GM23338 (cell line): ENCODE results near the gene PPIF. TPM values are rescaled to one million over a fixed set of nuclear protein-coding genes. Genes with fewer than 3 reads are reported as not detected.

Experiments used
- ATAC-seq: fragments of 200-7000 bp; cut with Tn5 transposase; 3 replicates; pipeline ENCODE4 v1.9.1; 2020
- DNase-seq: peaks from one replicate; pipeline ENCODE4 v3.0.0-alpha.2; 2015; ENCODE audit warnings: low spot score
- H2AFZ ChIP-seq: fragments of 200-600 bp; sonication (generic); 2 replicates; pipeline ENCODE4 v1.8.0; 2016; ENCODE audit warnings: antibody characterized with exemption, mild to moderate bottlenecking, moderate library complexity
- H3F3A ChIP-seq: fragments of 200-600 bp; sonication (generic); replicated peaks from 2 replicates; pipeline ENCODE4 v1.8.0; 2017; ENCODE audit warnings: antibody characterized with exemption, mixed run types, low read depth
- H3K27ac ChIP-seq: fragments of 200-600 bp; sonication (generic); 2 replicates; pipeline ENCODE4 v1.6.1; 2016; ENCODE audit warnings: low read depth
- H3K27me3 ChIP-seq: fragments of 200-600 bp; sonication (generic); 2 replicates; pipeline ENCODE4 v1.8.0; 2016; ENCODE audit warnings: mild to moderate bottlenecking, mixed run types, moderate library complexity; ENCODE audit not compliant: insufficient read depth
- H3K36me3 ChIP-seq: fragments of 200-600 bp; sonication (generic); 2 replicates; pipeline ENCODE4 v1.8.0; 2016; ENCODE audit warnings: mild to moderate bottlenecking; ENCODE audit not compliant: insufficient read depth
- H3K4me1 ChIP-seq: fragments of 200-600 bp; sonication (generic); 2 replicates; pipeline ENCODE4 v1.8.0; 2016; ENCODE audit warnings: mild to moderate bottlenecking, moderate library complexity; ENCODE audit not compliant: insufficient read depth
- H3K4me2 ChIP-seq: fragments of 200-600 bp; sonication (generic); 2 replicates; pipeline ENCODE4 v1.7.1; 2017; ENCODE audit warnings: mixed run types
- H3K4me3 ChIP-seq: fragments of 200-600 bp; sonication (generic); 2 replicates; pipeline ENCODE4 v1.6.1; 2016; ENCODE audit warnings: mixed run types
- H3K79me2 ChIP-seq: fragments of 200-600 bp; sonication (generic); replicated peaks from 2 replicates; pipeline ENCODE4 v1.8.0; 2017; ENCODE audit warnings: mild to moderate bottlenecking; ENCODE audit not compliant: insufficient read depth
- H3K9me2 ChIP-seq: fragments of 200-600 bp; sonication (generic); 2 replicates; pipeline ENCODE4 v1.8.0; 2017; ENCODE audit not compliant: insufficient read depth
- H4K20me1 ChIP-seq: fragments of 200-600 bp; sonication (generic); replicated peaks from 2 replicates; pipeline ENCODE4 v1.8.0; 2017; ENCODE audit warnings: mild to moderate bottlenecking; ENCODE audit not compliant: insufficient read depth
- H3K27ac Mint-ChIP-seq: 2 replicates; pipeline ENCODE4 v1.8.0; 2020; ENCODE audit warnings: inconsistent platforms, mild to moderate bottlenecking, moderate library complexity, mixed read lengths
- H3K27me3 Mint-ChIP-seq: 3 replicates; pipeline ENCODE4 v1.8.0; 2022; ENCODE audit warnings: low read depth, mild to moderate bottlenecking, moderate library complexity, mixed read lengths, inconsistent platforms; ENCODE audit not compliant: insufficient read depth, poor library complexity
- H3K36me3 Mint-ChIP-seq: 3 replicates; pipeline ENCODE4 v1.8.0; 2021; ENCODE audit warnings: low read depth, mild to moderate bottlenecking, inconsistent platforms, moderate library complexity, mixed read lengths
- H3K4me1 Mint-ChIP-seq: 3 replicates; pipeline ENCODE4 v1.8.0; 2020; ENCODE audit warnings: mild to moderate bottlenecking, inconsistent platforms, mixed read lengths
- H3K4me3 Mint-ChIP-seq: 3 replicates; pipeline ENCODE4 v1.8.0; 2021; ENCODE audit warnings: moderate library complexity, mild to moderate bottlenecking, inconsistent platforms, mixed read lengths
- H3K9me3 Mint-ChIP-seq: 3 replicates; pipeline ENCODE4 v1.8.0; 2020; ENCODE audit warnings: moderate library complexity, mild to moderate bottlenecking, inconsistent platforms, mixed read lengths
- CREB1 ChIP-seq: fragments of 250-450 bp; sonication (Bioruptor Pico); IDR thresholded peaks from 2 replicates; pipeline ENCODE4 v1.5.0; 2020; ENCODE audit warnings: low read depth, mild to moderate bottlenecking, moderate library complexity
- CTCF ChIP-seq, 2 experiments: fragments of 200-600 bp in 1 of 2; sonication (generic) in 1 of 2; conservative IDR thresholded peaks; 2 replicates each; pipeline versions ENCODE4 v1.5.1 to v1.6.1; 2016 to 2017; ENCODE audit warnings: antibody characterized with exemption in 2 of 2, low read depth in 2 of 2, mild to moderate bottlenecking in 2 of 2, moderate library complexity in 1 of 2
- ETS1 ChIP-seq: IDR thresholded peaks from 2 replicates; pipeline ENCODE4 v1.6.1; 2016; ENCODE audit warnings: antibody characterized with exemption
- EZH2 ChIP-seq: fragments of 200-600 bp; sonication (generic); IDR thresholded peaks from one replicate; pipeline ENCODE4 v1.8.0; 2017; ENCODE audit warnings: antibody characterized with exemption, mild to moderate bottlenecking, low read depth; ENCODE audit not compliant: unreplicated experiment
- EZH2phosphoT487 ChIP-seq: fragments of 200-600 bp; sonication (generic); IDR thresholded peaks from one replicate; pipeline ENCODE4 v1.8.1; 2018; ENCODE audit warnings: antibody characterized with exemption; ENCODE audit not compliant: unreplicated experiment
- JUNB ChIP-seq: IDR thresholded peaks from one replicate; pipeline ENCODE4 v1.6.1; 2016; ENCODE audit warnings: antibody characterized with exemption; ENCODE audit not compliant: unreplicated experiment
- NANOG ChIP-seq: IDR thresholded peaks from 2 replicates; pipeline ENCODE4 v1.6.1; 2016; ENCODE audit warnings: antibody characterized with exemption, borderline replicate concordance
- POLR2AphosphoS5 ChIP-seq: IDR thresholded peaks from 2 replicates; pipeline ENCODE4 v1.6.1; 2016; ENCODE audit warnings: antibody characterized with exemption, low read depth
- STAT1 ChIP-seq: IDR thresholded peaks from one replicate; pipeline ENCODE4 v1.6.1; 2016; ENCODE audit warnings: antibody characterized with exemption; ENCODE audit not compliant: unreplicated experiment
- ZNF114 ChIP-seq: fragments of 250-450 bp; sonication (Bioruptor Pico); IDR thresholded peaks from 2 replicates; pipeline ENCODE4 v1.5.0; 2020; ENCODE audit warnings: mild to moderate bottlenecking, moderate library complexity
- ZNF331 ChIP-seq: fragments of 250-450 bp; sonication (Bioruptor Pico); IDR thresholded peaks from 2 replicates; pipeline ENCODE4 v1.5.0; 2020; ENCODE audit warnings: low read depth, mild to moderate bottlenecking, moderate library complexity
- polyA plus RNA-seq: library from polyadenylated mRNA; unstranded; fragments of >200 nt; fragmentation: Nextera tagmentation; extraction: Ambion mirVana; gene quantifications from 2 replicates; pipeline ENCODE4 v1.2.1, GENCODE V29; 2016
- total RNA-seq: library from RNA; depleted of rRNA; stranded (reverse); fragments of >200 nt; shearing (Covaris generic); gene quantifications from 2 replicates; pipeline ENCODE4 v1.2.3, GENCODE V29; 2014
- TF ChIP-seq, protein P1 (sequence below): fragments of 250-450 bp; sonication (Bioruptor Pico); IDR thresholded peaks from 2 replicates; pipeline ENCODE4 v1.5.0; 2020; ENCODE audit warnings: mild to moderate bottlenecking, moderate library complexity
- TF ChIP-seq, protein P2 (sequence below): IDR thresholded peaks from one replicate; pipeline ENCODE4 v1.6.1; 2018; ENCODE audit warnings: antibody characterized with exemption; ENCODE audit not compliant: unreplicated experiment

PPIF gene
- total and polyA plus RNA-seq, 2 experiments from 2014 or later, result 32.1 to 43.6 TPM

DNA sequence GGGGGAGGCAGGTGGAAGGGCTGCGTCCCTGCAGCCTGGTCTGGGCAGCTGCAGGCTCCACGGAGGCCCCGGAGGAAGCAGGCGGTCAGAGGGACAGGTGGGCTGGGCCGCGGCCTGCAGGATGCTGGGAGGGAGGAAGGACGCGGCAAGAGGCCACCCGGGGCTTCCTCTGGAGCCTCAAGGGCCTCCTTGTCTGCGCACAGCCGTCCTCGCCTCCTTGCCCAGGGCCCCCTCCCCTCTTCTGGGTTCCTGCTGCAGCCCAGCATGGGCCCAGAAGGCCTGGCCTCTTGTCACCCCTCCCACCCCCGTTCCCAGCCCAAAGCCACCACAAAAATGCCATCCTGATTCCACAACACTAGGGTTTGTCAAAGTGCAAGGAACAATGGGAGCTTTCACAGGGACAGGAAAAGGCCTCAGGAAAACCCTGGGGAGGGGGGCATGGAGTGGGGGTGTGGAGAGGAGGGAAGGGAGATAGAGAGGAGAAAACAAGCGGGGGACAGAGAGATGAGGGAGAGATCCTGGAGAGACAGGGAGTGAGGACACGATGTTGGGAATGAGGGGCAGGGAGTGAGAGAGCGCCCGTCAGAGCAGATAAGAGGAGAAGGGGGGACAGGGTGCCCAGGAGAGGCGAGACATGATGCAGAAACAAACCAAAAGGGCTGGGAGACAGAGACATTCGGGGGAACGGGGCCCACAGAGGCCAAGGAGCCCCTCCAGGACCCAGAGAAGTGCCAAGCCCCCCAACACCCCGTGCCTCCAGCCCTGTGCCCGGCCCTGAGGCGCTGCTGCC is 56.4 kb downstream of the PPIF start:
- H3K36me3 Mint-ChIP-seq, result no peaks in the 10 kb centered on the region
- DNase-seq (no peak), ATAC-seq (peak; percentile 10)
- no peak for TF ChIP-seq CREB1
- TF ChIP-seq EZH2phosphoT487, result no peak
- TF ChIP-seq NANOG, result no peak
- no peak for TF ChIP-seq JUNB
- no peak for TF ChIP-seq STAT1
- no peak for TF ChIP-seq ZNF114 (CRISPR knock-in tag)
- no peak for TF ChIP-seq ETS1
- no peak for TF ChIP-seq EZH2
- TF ChIP-seq CTCF (conservative IDR thresholded peaks at IDR 0.05; ENCODE audit: low read depth in 2 of 2), result no peak
- TF ChIP-seq, protein P1, sequence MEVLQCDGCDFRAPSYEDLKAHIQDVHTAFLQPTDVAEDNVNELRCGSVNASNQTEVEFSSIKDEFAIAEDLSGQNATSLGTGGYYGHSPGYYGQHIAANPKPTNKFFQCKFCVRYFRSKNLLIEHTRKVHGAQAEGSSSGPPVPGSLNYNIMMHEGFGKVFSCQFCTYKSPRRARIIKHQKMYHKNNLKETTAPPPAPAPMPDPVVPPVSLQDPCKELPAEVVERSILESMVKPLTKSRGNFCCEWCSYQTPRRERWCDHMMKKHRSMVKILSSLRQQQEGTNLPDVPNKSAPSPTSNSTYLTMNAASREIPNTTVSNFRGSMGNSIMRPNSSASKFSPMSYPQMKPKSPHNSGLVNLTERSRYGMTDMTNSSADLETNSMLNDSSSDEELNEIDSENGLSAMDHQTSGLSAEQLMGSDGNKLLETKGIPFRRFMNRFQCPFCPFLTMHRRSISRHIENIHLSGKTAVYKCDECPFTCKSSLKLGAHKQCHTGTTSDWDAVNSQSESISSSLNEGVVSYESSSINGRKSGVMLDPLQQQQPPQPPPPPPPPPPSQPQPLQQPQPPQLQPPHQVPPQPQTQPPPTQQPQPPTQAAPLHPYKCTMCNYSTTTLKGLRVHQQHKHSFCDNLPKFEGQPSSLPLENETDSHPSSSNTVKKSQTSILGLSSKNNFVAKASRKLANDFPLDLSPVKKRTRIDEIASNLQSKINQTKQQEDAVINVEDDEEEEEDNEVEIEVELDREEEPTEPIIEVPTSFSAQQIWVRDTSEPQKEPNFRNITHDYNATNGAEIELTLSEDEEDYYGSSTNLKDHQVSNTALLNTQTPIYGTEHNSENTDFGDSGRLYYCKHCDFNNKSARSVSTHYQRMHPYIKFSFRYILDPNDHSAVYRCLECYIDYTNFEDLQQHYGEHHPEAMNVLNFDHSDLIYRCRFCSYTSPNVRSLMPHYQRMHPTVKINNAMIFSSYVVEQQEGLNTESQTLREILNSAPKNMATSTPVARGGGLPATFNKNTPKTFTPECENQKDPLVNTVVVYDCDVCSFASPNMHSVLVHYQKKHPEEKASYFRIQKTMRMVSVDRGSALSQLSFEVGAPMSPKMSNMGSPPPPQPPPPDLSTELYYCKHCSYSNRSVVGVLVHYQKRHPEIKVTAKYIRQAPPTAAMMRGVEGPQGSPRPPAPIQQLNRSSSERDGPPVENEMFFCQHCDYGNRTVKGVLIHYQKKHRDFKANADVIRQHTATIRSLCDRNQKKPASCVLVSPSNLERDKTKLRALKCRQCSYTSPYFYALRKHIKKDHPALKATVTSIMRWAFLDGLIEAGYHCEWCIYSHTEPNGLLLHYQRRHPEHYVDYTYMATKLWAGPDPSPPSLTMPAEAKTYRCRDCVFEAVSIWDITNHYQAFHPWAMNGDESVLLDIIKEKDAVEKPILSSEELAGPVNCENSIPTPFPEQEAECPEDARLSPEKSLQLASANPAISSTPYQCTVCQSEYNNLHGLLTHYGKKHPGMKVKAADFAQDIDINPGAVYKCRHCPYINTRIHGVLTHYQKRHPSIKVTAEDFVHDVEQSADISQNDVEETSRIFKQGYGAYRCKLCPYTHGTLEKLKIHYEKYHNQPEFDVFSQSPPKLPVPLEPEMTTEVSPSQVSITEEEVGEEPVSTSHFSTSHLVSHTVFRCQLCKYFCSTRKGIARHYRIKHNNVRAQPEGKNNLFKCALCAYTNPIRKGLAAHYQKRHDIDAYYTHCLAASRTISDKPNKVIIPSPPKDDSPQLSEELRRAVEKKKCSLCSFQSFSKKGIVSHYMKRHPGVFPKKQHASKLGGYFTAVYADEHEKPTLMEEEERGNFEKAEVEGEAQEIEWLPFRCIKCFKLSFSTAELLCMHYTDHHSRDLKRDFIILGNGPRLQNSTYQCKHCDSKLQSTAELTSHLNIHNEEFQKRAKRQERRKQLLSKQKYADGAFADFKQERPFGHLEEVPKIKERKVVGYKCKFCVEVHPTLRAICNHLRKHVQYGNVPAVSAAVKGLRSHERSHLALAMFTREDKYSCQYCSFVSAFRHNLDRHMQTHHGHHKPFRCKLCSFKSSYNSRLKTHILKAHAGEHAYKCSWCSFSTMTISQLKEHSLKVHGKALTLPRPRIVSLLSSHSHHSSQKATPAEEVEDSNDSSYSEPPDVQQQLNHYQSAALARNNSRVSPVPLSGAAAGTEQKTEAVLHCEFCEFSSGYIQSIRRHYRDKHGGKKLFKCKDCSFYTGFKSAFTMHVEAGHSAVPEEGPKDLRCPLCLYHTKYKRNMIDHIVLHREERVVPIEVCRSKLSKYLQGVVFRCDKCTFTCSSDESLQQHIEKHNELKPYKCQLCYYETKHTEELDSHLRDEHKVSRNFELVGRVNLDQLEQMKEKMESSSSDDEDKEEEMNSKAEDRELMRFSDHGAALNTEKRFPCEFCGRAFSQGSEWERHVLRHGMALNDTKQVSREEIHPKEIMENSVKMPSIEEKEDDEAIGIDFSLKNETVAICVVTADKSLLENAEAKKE (CRISPR knock-in tag), result no peak
- TF ChIP-seq POLR2AphosphoS5, result no peak
- no peak for TF ChIP-seq ZNF331 (CRISPR knock-in tag)
- TF ChIP-seq, protein P2, sequence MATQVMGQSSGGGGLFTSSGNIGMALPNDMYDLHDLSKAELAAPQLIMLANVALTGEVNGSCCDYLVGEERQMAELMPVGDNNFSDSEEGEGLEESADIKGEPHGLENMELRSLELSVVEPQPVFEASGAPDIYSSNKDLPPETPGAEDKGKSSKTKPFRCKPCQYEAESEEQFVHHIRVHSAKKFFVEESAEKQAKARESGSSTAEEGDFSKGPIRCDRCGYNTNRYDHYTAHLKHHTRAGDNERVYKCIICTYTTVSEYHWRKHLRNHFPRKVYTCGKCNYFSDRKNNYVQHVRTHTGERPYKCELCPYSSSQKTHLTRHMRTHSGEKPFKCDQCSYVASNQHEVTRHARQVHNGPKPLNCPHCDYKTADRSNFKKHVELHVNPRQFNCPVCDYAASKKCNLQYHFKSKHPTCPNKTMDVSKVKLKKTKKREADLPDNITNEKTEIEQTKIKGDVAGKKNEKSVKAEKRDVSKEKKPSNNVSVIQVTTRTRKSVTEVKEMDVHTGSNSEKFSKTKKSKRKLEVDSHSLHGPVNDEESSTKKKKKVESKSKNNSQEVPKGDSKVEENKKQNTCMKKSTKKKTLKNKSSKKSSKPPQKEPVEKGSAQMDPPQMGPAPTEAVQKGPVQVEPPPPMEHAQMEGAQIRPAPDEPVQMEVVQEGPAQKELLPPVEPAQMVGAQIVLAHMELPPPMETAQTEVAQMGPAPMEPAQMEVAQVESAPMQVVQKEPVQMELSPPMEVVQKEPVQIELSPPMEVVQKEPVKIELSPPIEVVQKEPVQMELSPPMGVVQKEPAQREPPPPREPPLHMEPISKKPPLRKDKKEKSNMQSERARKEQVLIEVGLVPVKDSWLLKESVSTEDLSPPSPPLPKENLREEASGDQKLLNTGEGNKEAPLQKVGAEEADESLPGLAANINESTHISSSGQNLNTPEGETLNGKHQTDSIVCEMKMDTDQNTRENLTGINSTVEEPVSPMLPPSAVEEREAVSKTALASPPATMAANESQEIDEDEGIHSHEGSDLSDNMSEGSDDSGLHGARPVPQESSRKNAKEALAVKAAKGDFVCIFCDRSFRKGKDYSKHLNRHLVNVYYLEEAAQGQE, result no peak
- no peak overlapping the region for H3K27ac Mint-ChIP-seq
- Histone ChIP-seq H4K20me1 (no peaks in the 10 kb centered on the region), H2AFZ (no peak overlapping the region), H3F3A (no peaks in the 10 kb centered on the region), H3K4me1 (peaks cover 16% of the 10 kb centered on the region), H3K4me2 (no peak overlapping the region; the same call in 1 of the 2 replicates), H3K27ac (no peak overlapping the region; the same call in 1 of the 2 replicates), H3K36me3 (no peaks in the 10 kb centered on the region), H3K4me3 (no peak overlapping the region), H3K9me2 (no peaks in the 10 kb centered on the region), H3K27me3 (no peaks in the 10 kb centered on the region), H3K79me2 (no peaks in the 10 kb centered on the region)
- peaks cover 12% of the 10 kb centered on the region for H3K27me3 Mint-ChIP-seq
- peaks cover 49% of the 10 kb centered on the region for H3K4me1 Mint-ChIP-seq
- no peaks in the 10 kb centered on the region; the same call in 2 of the 3 replicates for H3K9me3 Mint-ChIP-seq
- H3K4me3 Mint-ChIP-seq, result no peak overlapping the region
